Thoracic aorta (tissue), 2 donors: ENCODE data around the gene DEXI. TPM values are rescaled to one million over a fixed set of nuclear protein-coding genes. Genes with fewer than 3 reads are reported as not detected.

ENCODE experiments used
- ATAC-seq: fragments of 150-250 bp; one replicate; pipeline ENCODE4 v1.8.0; 2017; ENCODE audit warnings: low read depth; ENCODE audit not compliant: insufficient number of reproducible peaks, low FRiP score
- DNase-seq: peaks from one replicate; pipeline ENCODE4 v3.0.0-alpha.2; 2020; ENCODE audit warnings: low spot score
- H3K27ac ChIP-seq, 2 donors: fragments of 200-600 bp; sonication (generic); 1 replicate in 1 of 2; 2 replicates in 1 of 2; pipeline ENCODE4 v1.5.1; 2016; ENCODE audit warnings: mild to moderate bottlenecking in 2 of 2, moderate library complexity in 2 of 2
- H3K27me3 ChIP-seq: fragments of 200-600 bp; sonication (generic); replicated peaks from 2 replicates; pipeline ENCODE4 v1.6.0; 2016; ENCODE audit warnings: mild to moderate bottlenecking; ENCODE audit not compliant: insufficient read depth
- H3K36me3 ChIP-seq: fragments of 200-600 bp; sonication (generic); one replicate; pipeline ENCODE4 v1.5.1; 2016
- H3K4me1 ChIP-seq, 2 donors: fragments of 200-600 bp; sonication (generic); 1 replicate in 1 of 2; 2 replicates in 1 of 2; pipeline versions ENCODE4 v1.5.1 to v1.6.0; 2016; ENCODE audit warnings: low read depth in 2 of 2, mild to moderate bottlenecking in 1 of 2; ENCODE audit not compliant: control insufficient read depth in 1 of 2
- H3K4me3 ChIP-seq: fragments of 200-600 bp; sonication (generic); 2 replicates; pipeline ENCODE4 v1.5.1; 2016; ENCODE audit warnings: mild to moderate bottlenecking
- H3K9me3 ChIP-seq: fragments of 200-600 bp; sonication (generic); 2 replicates; pipeline ENCODE4 v1.5.1; 2016
- total RNA-seq, 2 donors: library from RNA; depleted of rRNA; stranded (reverse); fragments of >200 nt; gene quantifications; one replicate each; pipeline versions ENCODE4 v1.1.0 to v1.2.3, GENCODE V29; 2016
- TF ChIP-seq, protein P1 (sequence below): fragments of 200-600 bp; sonication (generic); IDR thresholded peaks from one replicate; pipeline ENCODE4 v1.5.1; 2019; ENCODE audit warnings: antibody characterized with exemption

Gene DEXI
- total RNA-seq: 100 to 1,000 TPM; 120 to 157 TPM

DNA sequence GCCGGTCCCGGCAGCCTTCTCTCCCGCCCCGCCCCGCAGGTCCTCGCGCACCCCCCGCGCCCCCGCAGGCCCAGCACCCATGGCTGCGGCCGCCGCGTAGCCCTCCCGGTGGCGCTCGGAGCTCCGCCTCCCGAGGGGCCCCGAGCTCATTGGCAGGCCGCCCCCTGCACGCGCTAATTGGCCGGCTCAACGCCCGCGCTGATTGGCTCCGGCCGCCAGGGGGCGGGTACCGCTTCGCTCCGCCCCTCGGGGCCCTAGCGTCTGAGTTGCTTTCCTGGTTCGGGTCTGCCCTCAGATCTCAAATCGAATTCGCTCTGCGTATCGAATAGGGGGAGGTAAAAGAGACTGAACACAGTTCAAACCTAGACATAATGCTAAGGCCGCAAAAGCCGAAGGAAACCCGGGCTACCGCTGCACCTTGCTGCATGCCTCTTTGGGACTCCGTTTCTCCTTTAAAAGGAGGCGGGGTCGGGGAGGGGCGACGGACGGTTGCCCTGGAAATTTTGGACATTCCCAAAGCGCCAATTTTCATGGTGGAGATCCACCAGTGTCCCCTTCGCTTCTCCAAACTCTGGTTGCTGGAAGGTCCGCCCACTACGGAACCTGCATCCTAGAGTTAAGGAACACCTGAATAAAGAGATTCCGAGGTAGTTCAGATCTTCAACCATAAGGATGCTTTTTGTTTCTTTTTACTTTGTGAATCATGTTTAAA is at the start of gene DEXI:
Gene DEXI (minus strand): TSS at position 117 of the 712 bp plus-strand sequence. CDS start 463 bp downstream, outside the sequence.
- H3K4me1 ChIP-seq: peaks cover 54 to 73% of the 10 kb centered on the region in 2 donors
- peak; percentile 56 for ATAC-seq

DNA sequence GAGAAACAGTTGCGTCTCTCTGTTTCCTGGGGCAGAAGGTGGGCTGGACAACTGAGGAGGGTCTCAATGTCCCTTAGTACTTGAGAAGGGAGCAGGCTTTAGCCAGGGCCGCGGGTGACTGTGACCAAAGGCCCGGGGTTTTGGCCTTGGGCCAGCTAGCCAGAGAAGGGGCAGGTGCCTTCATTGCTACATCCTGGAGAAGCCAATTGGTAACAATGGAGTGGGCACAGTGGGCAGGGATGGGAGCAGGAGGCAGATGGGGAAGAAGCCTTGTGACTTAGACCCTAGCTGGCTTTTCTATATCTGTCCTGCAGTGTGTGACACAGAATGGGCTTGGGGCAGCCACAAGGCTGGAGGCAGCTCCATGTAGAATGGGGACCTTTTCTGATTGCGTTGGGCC is 48.1 kb upstream of the DEXI start:
- ATAC-seq (no peak), DNase-seq (no peak)
- Histone ChIP-seq H3K4me1 (peaks cover 0 to 7% of the 10 kb centered on the region in 2 donors), H3K27me3 (no peaks in the 10 kb centered on the region), H3K27ac (no peak overlapping the region), H3K9me3 (no peaks in the 10 kb centered on the region), H3K36me3 (no peaks in the 10 kb centered on the region), H3K4me3 (no peak overlapping the region)
- TF ChIP-seq, protein P1, sequence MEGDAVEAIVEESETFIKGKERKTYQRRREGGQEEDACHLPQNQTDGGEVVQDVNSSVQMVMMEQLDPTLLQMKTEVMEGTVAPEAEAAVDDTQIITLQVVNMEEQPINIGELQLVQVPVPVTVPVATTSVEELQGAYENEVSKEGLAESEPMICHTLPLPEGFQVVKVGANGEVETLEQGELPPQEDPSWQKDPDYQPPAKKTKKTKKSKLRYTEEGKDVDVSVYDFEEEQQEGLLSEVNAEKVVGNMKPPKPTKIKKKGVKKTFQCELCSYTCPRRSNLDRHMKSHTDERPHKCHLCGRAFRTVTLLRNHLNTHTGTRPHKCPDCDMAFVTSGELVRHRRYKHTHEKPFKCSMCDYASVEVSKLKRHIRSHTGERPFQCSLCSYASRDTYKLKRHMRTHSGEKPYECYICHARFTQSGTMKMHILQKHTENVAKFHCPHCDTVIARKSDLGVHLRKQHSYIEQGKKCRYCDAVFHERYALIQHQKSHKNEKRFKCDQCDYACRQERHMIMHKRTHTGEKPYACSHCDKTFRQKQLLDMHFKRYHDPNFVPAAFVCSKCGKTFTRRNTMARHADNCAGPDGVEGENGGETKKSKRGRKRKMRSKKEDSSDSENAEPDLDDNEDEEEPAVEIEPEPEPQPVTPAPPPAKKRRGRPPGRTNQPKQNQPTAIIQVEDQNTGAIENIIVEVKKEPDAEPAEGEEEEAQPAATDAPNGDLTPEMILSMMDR: no peak

More for the DNA sequence above, at the start of gene DEXI:
- TF ChIP-seq, protein P1: peak; percentile 49
- DNase-seq: peak; percentile 71
- H3K4me3 ChIP-seq: peak within 1 kb of the TSS; percentile 98
- no peaks in the 10 kb centered on the region for H3K36me3 ChIP-seq
- H3K27me3 ChIP-seq: no peaks in the 10 kb centered on the region
- H3K9me3 ChIP-seq: no peaks in the 10 kb centered on the region
- H3K27ac ChIP-seq: peak within 1 kb of the TSS; percentile 81 to 90

DNA sequence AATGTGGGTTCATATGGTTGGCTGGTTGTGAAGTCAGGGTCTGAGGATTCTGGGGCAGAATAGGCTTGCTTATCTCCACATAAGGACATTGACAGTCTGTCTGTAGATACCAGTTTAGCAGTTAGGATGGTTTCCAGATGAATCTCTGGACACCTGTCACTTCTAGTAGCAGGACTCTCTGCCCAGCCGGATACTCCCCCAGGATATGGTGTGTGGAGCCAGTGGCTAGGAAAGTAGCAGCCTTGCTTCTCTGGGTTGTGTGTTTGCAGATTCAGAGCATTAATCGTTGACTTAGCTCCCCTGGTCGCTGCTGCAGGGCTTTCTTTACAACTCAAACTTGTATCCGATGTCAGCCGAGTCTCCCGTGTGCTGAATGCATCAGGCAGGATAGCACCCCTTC is 47.3 kb upstream of the DEXI start:
- Histone ChIP-seq H3K9me3 (no peaks in the 10 kb centered on the region), H3K27ac (no peak overlapping the region), H3K27me3 (no peaks in the 10 kb centered on the region), H3K36me3 (no peaks in the 10 kb centered on the region), H3K4me1 (peaks cover 0 to 7% of the 10 kb centered on the region in 2 donors), H3K4me3 (no peak overlapping the region)
- TF ChIP-seq, protein P1: no peak
- no peak for ATAC-seq
- DNase-seq: no peak

DNA sequence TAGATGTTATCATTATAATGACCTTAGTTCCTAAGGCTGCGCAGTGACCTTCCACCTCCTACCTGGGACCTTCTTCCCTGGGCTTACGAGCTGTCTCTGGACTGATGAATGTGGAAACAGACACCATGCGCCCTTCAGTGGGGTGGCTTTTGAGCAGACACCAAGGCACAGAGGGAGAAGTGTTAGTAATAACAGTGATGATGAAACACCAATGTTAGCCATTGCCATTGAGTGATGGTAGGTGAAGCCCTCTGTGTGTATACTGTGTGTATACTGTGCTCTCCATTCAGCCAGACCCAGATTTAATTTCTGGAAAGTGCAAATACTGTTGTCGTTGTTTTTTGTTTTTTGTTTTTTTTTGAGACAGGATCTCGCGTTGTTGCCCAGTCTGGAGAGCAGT is 46.6 kb upstream of the DEXI start:
- TF ChIP-seq, protein P1: no peak
- Histone ChIP-seq H3K4me3 (no peak overlapping the region), H3K9me3 (no peaks in the 10 kb centered on the region), H3K4me1 (peaks cover 0 to 7% of the 10 kb centered on the region in 2 donors), H3K36me3 (no peaks in the 10 kb centered on the region), H3K27ac (no peak overlapping the region), H3K27me3 (no peaks in the 10 kb centered on the region)
- DNase-seq: no peak
- ATAC-seq: no peak

DNA sequence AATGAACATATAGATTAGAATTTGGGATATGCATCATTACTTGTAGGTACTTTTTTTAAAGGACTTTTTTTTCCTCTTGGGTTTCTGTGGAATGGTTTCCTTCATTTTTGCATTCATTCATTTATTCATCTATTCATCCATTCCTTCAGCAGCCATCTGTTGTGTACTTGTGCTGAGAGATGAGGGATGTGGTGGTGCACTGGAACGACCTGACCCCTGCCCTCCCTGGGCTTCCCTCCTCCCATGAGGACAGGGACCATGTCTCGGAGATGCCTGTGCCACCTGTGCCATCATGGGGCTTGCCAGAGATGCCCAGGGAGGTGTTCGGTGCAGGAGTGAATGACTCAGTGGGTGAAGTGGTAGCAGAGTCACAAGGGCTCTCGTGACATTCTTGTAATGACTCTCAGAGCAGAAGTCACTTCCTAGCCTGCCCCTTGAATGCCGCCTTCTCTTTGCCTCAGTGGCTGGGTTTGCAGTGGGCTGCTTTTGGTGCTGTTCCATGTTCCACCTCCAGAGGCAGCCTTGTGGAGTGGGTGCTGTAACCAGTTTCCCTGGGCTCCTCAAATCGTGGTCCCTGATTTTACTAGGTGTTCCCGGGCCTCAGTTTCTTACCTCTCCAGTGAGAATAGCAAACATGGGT is 46.0 kb upstream of the DEXI start:
- peaks cover 0 to 7% of the 10 kb centered on the region in 2 donors for H3K4me1 ChIP-seq
- no peak for DNase-seq
- no peak overlapping the region for H3K27ac ChIP-seq
- H3K4me3 ChIP-seq: no peak overlapping the region
- no peaks in the 10 kb centered on the region for H3K27me3 ChIP-seq
- no peak for ATAC-seq
- H3K9me3 ChIP-seq: no peaks in the 10 kb centered on the region
- TF ChIP-seq, protein P1: no peak
- H3K36me3 ChIP-seq: no peaks in the 10 kb centered on the region
